NCI-H2171 treated with DMSO at 0.1 percent for 48 hours (cell line): ENCODE data around the gene WDR1.

Source experiments
- DNase-seq: peaks from one replicate; lab custom pipeline; 2025; lab: John Stamatoyannopoulos, UW

Gene WDR1

GRCh38 chr4:10113362-10114047, 3.1 kb downstream of the WDR1 start:
- DNase-seq: no peak

GRCh38 chr4:10112658-10113284, 3.8 kb downstream of the WDR1 start:
- DNase-seq: no peak

GRCh38 chr4:10111067-10111801, 5.4 kb downstream of the WDR1 start:
- no peak for DNase-seq

DNA sequence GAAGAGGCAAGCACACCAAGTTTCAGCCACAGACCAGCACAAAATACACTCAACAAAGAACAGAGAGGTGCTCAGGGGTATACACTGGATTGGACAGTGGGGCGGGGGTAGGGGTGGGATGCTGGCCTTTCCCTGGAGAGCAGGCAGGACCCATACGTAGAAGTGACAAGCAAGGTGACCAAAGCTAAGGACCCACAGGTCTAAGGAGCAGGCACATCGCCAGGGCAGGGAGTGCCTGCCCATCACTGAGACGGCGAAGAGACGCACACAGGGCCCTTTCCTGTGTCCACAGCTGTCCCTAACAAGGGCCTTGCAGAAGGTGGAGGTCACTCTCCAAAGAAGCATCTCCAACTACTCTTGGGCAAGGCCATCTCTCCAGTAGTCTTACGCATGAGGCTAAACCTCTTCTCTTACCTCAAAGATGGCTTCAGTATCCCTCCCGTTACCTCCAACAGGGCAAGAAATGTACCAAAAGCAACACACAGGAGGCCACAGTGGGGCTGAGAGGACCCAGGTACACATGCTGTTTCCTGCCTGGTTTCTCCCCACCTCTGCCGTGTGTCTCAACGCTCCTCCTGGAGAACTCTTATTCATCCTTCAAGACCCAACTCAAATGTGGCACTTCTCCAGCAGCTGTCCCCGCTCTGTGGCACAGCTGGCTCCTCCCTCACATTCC, 6.5 kb downstream of the WDR1 start:
- DNase-seq: no peak

DNA sequence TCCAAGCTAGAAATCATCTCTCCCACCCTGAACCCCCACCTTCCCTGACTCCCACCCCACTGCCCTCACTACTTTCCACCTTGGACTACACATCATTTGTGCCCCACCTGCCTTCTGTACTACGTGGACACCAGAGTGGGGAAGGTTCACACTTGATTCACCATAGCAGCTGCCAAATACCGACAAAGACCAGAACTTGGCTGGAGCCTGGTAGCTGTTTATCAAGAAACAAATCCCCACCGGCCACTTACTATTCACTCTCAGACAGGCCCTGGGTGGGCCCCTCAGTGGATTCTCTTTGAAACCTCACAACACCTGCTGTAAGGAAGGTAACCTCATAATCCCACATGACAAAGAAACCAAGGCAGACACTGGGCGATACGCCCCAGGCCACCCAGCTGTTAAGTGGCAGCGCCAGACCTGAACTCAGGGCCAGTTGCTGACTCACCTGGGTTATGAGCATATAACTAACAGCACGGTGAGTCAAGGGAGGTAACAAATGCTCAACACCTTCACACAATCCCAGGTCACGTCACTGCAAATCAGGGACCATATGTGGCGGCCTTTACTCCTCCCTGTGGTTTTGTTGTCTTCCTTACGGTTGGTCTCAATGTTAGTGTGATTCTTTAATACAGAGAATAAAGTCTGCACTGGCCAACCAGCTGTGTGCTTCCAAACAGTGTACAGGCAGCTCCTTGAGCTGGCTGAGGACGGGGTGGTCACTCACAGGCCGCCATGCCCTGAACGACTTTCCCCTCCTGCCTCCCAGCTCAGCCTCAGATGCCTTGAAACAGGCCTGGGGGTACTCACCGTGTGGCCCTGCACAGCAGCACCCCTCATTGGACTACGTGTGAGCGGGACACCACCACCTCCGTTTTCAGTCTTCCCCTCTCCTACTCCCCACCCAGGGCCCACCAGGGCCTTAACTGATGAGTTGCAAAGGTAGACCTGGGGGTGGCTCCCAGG, 7.5 kb downstream of the WDR1 start:
- no peak for DNase-seq

GRCh38 chr4:10108391-10108790, 8.2 kb downstream of the WDR1 start:
- DNase-seq: no peak

DNA sequence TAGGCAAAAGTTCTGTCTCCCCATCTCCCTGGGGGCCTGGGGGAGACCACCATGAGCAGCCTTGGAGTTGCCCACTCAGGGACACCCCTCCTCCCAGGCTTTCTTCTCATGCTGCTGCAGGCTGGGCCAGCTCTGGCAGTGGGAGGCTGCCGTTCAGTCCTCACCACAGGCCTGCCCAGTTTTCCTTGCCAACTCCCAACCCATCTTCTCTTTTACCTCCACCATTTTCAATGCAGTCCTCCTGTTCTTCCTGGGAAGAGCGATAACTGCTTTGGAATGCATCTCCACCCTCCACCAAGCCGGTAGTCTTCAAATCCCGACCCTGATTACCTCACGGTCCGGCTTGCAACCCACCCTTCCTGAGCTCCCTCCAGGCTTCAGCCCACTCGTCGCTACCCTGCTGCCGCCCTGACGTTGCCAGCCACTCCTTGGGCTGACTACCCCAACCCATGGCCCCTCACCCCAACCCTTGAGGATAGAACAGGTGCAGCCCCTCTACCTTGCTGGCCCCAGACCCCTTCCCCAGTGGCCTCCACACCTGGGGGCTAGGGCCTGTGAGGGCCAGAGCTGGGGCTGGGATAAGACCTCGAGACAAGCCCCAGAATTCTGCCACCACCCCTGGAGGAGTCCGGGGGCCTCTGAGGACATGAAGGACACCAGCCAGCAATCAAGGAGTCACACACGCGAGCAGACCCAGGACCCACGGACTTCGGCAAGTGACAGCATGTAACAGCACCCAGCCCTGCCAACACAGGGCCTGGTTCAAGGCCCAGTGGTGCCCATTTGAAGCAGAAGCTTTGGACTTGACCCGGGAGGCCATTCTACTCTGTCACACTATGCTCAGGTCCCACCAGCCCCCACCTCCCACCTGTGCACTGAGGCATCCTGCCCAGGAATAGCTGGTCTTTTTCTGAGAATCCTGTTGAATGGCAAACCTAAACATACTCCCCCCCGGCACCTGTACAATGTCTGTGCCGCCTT, 9.2 kb downstream of the WDR1 start:
- no peak for DNase-seq

DNA sequence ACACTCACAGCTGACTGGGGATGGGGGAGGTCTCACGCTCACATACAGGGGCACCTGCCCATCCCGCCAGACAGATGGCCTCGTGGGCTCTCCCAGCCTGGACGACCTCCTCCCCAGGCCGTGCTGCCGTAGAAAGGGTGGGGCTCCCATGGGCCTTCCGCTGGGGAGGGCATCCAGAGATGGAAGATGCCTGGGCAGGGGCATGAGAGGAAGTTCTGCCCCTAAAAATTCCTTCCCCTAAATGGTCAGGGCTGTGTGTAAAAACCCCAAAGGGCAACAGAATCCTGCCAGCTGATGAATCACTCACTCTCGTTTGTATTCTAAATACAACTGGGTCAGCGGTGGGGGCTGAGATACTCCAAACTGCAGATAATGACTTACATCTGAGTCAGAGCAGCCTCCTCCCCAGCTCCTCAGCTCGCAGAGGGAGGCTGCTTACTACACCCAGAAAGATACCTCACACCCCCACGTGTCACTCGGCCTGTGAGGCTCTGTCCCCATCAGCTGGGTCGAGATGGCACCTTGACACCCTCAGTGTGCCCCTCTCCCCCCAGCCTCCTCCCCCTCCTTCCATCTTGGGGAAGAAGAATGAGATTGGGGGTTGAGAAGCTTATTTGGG, 10.1 kb downstream of the WDR1 start:
- DNase-seq: no peak

DNA sequence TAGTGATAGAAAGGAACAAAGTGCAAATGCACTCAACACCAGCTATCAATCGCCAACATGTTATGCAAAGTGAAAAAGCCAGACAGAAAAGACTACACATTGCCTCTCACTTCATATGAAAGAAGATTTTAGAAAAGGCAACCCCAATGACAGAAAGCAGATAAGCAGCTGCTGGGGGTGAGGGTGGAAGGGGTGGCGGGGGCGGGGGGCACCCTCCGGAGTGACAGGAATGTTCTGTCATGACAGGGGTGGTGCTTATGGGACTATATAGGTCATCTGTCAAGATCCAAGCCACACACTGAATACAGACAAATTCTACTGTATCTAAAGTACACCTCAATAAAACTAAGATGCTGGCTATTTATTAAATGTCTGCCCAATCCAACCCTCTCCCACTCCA, 10.7 kb downstream of the WDR1 start:
- no peak for DNase-seq

DNA sequence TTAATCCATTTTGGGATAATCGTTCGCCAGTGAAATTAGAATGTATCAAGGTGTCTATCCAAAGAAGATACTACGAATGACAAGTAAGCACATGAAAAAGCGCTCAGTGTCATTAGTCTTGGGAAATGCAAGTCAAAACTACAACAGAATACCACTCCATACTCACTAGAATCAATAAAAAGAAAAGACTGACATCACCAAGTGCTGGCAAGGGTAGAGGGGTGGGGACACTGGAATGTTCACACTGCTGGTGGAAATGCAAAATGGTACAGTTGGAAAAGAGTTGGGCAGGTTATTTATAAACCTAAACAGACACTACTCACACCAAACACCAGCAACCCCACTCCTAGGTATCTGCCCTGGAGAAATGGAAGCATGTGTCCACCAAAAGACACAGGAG, 11.2 kb downstream of the WDR1 start:
- DNase-seq: no peak

DNA sequence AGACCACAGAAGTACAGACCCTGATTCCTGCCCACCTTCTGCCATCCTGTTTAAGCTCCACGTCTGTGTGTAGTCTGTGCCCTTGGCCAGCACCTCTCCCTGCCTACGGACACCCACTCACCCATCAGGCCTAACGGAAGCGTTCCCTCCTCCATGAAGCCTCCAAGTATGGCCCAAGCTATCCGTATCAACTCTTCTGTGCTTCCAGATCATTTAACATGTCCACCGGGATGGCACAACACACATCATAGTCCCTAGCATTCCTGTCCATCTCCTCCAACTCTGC, 11.7 kb downstream of the WDR1 start:
- DNase-seq: no peak

DNA sequence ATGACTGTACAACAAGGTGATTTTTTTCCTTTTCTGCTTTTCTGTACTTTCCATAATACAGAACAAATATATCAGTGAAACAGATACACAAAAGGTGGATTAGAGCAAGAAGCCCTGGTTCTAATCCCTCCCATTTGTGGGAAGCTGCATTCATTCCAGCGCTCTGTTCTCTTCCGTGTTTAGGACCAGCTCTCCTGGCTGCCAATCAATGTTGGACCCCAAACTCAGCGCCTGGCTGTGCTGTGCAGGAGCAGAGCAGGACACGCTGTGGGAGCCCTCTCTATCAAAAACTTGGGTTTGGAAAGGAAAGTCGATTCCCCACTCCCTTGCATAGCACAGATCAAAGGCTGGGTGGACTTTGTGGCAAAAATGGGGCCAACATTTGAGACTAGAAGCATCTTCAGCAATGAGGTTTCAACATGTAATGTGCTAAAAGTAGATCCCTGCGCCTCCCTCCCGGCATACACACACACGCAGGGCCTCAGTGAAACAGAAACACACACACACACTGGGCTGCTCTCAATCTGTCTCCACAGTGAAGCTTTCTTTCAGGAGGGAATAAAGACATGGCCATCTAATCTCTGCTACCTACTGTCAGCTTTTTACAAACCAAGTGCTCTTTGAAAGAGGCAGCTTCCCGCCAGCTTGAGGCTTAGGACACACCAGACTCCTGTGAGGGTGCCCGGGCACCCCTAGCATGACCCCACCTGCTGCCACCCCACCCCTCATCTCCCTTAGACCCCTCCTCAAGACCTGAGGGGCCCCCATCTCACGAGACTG, 12.2 kb downstream of the WDR1 start:
- DNase-seq: no peak

DNA sequence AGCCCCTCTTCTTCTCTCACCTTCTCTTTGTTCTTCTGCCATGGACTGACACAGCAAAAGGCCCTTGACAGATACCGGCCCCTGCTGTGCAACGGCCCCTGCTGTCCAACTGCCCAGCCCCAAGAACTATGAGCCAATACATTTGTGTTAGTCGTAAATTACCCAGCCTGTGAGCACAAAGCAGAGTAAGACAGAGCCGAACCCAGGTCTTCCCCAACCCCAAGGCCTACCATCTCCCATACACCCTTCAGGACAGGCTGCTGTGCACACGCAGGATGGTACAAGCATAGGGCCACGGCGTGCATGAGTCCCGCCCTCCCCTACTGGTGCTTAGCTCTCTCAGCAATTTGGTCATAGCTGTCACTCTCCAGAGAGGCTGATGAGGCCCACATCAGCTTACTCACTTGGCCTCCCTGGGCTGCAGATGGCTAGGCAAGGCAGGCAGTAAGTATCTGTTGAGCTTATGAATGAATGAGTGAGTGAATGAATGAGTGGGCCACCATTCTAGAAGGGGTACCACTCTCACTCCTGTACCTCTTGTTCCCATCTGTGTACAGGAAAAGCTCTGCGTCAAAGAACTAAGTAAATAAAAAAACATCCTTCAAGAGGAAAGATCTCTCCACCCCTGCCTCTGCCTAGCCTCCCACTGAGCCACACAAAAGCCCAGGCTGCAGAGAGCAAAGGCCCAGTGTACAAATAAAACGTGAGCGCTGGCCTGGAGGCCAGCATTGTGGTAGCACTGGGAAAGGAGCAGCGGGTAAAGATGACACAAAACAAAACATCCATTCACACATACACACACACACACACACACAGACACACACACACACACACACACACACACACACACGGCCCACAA, 13.9 kb downstream of the WDR1 start:
- no peak for DNase-seq

DNA sequence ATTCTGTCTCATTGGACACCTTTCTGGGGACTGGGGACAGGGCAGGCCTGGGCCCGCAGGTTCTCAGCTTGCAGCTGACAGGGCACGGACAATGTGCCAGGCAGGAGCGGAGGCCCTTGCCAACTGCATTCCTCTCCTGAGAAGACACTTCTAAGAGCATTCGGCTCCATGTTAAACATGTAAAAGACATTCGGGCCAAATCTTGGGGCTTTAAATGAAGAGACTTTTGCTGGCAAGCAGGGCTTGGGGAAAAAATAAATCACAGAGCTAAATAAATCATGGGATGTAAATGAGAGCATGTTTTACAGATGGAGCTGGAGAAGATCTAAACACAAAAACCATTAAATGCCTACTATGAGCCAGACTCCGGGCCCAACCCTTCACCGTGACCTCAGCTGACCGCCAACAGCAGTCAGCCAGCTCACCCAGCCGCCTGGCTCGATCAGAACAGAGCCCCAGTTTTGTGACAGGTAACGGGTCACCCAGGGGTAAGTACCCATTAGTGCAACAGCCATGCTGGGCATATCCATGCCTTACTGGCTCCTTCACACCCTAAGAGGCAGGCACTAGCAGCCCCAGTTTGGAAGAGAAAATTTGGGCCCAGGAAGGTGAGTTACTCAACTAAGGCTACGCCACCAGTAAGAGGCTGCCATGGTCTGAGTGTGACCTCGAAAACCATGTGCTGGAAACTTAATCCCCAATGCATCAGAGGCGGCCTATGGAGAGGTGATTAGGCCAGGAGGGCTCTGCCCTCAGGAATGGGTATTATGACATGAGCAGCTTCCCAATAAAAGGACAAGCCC, 14.7 kb downstream of the WDR1 start:
- no peak for DNase-seq

DNA sequence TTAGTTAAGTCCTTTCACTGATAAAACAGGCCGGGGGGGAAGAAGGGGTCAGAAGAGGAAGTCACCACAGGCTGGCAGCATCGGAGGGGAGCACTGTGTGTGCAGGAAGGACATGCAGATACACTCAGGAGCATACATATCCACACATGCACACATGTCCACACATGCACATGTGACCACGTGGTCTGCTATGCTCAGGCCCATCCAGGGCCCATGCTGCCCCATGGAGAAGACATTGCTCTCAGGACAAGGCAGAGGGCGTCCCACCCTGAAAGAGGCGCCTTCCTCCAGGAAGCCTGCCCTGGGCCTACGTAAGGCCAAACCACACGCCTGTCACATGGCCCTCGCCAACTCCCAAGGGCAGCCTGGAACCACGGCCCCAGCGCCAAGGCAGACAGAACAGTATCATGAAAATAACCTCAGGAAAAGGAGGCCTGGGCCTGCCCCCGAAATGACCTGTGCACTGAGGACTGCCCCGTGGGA, 15.8 kb downstream of the WDR1 start:
- DNase-seq: no peak

- no peak for DNase-seq
Observed at GRCh38 chr4:10099499-10100325, 16.9 kb downstream of the WDR1 start.

DNA sequence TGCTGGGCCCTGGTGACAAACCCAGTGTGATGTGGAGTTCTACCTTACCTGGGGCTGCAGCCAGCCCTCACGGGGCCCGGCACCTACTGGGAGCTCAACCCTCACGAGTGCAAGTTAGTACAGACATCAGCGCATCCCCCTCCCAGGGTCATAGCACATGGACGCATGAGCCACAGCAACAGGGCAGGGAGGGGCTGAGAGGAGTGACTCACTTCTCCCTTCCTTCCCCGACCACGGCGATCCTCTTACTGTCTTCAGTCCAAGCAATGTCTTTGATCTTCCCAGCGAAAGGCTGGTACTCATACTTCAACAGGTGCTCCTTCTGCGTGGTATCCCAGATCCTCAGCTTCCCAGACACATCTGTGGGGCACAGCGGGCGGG, 17.8 kb downstream of the WDR1 start:
- DNase-seq: no peak
